Thyroid gland (tissue), 4 donors: Measurements from ENCODE around the gene UBALD2. TPM values are rescaled to one million over a fixed set of nuclear protein-coding genes. Genes with fewer than 3 reads are reported as not detected.
"Not testable (repeated sequence)": the region's sequence is repeated elsewhere in the genome, so short reads cannot be mapped to it uniquely, and the experiment has no call there.

Experiments
- DNase-seq, 2 donors: peaks; one replicate each; pipeline ENCODE4 v3.0.0-alpha.2; 2019
- H3K27ac ChIP-seq, 3 donors: fragments of 200-600 bp; sonication (generic); 1 replicate in 2 of 3; 2 replicates in 1 of 3; pipeline ENCODE4 v1.5.1; 2016 to 2019; ENCODE audit warnings: mild to moderate bottlenecking in 1 of 3, moderate library complexity in 1 of 3
- H3K27me3 ChIP-seq: fragments of 200-600 bp; sonication (generic); one replicate; pipeline ENCODE4 v1.5.1; 2019
- H3K36me3 ChIP-seq, 2 donors: fragments of 200-600 bp; sonication (generic); one replicate each; pipeline ENCODE4 v1.5.1; 2016 to 2019
- H3K4me1 ChIP-seq, 2 donors: fragments of 200-600 bp; sonication (generic); one replicate each; pipeline ENCODE4 v1.5.1; 2017 to 2019
- H3K4me3 ChIP-seq, 3 donors: fragments of 200-600 bp; sonication (generic); replicated peaks in 1 of 3; 1 replicate in 2 of 3; 2 replicates in 1 of 3; pipeline ENCODE4 v1.5.1; 2016; ENCODE audit warnings: mild to moderate bottlenecking in 1 of 3
- H3K9me3 ChIP-seq: fragments of 200-600 bp; sonication (generic); one replicate; pipeline ENCODE4 v1.5.1; 2017
- POLR2A ChIP-seq, 2 donors: fragments of 450-650 bp; IDR thresholded peaks; one replicate each; pipeline ENCODE4 v1.6.1; 2017; ENCODE audit warnings: antibody characterized with exemption in 2 of 2, mild to moderate bottlenecking in 2 of 2, moderate library complexity in 1 of 2
- WGBS, 2 donors: methylation state at CpG; one replicate each; pipeline ENCODE4 v1.1.5; 2017; 5-methylcytosine and 5-hydroxymethylcytosine counted together
- intact Hi-C: fragments of 100-400 bp; cut with DNase I; formaldehyde crosslinking; loops from one replicate; pipeline ENCODE4 v1.15.1; 2023
- total RNA-seq, 4 donors: library from RNA; depleted of rRNA; stranded (reverse); fragments of >200 nt; gene quantifications; one replicate each; pipeline ENCODE4 v1.2.3, GENCODE V29; 2016
- TF ChIP-seq, protein P1 (sequence below), 6 experiments: fragments of 200-600 bp in 3 of 6; fragments of 450-650 bp in 3 of 6; sonication (generic) in 3 of 6; IDR thresholded peaks; one replicate each; pipeline ENCODE4 v1.5.1; 2016 to 2019; ENCODE audit warnings: antibody characterized with exemption in 6 of 6, mild to moderate bottlenecking in 2 of 6, inconsistent platforms in 1 of 6, moderate library complexity in 1 of 6

Gene UBALD2
- total RNA-seq, 4 donors from 2014 or later = 9.8 to 54.2 (median 22.9) TPM

DNA sequence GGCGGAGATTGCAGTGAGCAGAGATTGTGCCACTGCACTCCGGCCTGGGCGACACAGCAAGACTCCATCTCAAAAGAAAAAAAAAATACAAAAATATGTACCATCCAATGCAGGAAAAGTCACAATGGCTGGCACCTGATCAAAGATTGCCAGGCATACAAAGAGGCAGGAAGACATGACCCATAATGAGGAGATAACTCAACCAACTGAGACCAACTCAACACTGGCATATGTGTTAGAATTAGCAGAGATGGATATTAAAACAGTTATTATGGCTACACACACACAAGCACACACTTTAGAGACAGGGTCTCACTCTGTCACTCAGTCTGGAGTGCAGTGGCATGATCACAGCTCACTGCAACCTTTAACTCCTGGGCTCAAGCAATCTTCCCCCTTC lies 32.3 kb downstream of the UBALD2 start:
- WGBS, 2 donors = 95 to 96% methylated on average over 3 of the region's 3 CpGs
- Histone ChIP-seq H3K4me3 (no peak overlapping the region), H3K9me3 (no peaks in the 10 kb centered on the region)

DNA sequence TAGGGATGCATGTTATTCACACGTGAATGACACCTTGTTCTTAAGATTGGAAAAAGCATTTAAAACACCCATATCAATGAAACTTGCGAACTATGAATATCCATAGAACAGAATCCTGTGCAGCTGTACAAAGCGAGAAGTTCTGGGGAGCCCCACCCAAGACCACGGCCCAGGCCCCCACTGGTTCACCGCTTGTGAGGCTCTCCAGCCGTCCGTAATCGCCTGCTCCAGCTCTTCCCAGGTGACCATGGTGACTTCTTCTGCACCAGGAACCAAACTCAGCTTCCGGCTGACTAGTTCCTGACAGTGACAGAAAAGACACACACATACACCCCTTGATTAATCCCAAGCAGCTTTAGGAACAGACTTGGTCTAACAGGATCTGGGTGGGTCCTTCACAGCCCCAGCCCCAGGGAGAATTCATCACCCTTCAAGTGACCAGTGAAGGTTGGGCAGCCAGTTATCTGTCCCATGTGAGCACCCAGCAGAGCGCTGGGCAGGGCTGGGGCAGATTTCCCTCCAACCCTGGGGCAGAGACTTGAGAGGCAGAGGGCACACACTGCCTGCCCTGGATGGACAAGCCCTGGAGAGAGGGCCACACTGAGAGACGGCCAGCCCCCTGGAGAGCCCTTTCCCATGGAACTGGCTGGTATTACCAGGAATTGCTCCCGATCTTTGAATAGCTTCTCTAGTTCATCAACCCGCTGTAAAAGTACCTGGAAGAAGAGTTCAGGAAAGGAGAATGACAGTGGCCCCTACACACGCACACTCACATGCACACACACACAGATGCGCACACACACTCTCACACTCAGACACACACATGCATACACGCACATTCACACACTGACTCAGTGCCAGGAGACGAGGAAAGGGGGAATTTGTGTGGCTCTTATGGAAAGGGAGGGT lies 39.3 kb downstream of the UBALD2 start:
- H3K9me3 ChIP-seq = no peaks in the 10 kb centered on the region
- H3K27ac ChIP-seq = no peak overlapping the region
- no peaks in the 10 kb centered on the region for H3K27me3 ChIP-seq
- WGBS, 2 donors = 89% methylated on average over 16 to 17 of the region's 17 CpGs
- H3K4me1 ChIP-seq = no peaks in the 10 kb centered on the region
- TF ChIP-seq, protein P1, sequence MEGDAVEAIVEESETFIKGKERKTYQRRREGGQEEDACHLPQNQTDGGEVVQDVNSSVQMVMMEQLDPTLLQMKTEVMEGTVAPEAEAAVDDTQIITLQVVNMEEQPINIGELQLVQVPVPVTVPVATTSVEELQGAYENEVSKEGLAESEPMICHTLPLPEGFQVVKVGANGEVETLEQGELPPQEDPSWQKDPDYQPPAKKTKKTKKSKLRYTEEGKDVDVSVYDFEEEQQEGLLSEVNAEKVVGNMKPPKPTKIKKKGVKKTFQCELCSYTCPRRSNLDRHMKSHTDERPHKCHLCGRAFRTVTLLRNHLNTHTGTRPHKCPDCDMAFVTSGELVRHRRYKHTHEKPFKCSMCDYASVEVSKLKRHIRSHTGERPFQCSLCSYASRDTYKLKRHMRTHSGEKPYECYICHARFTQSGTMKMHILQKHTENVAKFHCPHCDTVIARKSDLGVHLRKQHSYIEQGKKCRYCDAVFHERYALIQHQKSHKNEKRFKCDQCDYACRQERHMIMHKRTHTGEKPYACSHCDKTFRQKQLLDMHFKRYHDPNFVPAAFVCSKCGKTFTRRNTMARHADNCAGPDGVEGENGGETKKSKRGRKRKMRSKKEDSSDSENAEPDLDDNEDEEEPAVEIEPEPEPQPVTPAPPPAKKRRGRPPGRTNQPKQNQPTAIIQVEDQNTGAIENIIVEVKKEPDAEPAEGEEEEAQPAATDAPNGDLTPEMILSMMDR (IDR thresholded peaks at IDR 0.05) = no peak
- no peak for TF ChIP-seq POLR2A (IDR thresholded peaks at IDR 0.05)
- H3K4me3 ChIP-seq = no peak overlapping the region
- H3K36me3 ChIP-seq = peaks cover 8 to 12% of the 10 kb centered on the region in 2 donors
- intact Hi-C loops = loop anchor here (2.0 to 5.0 kb wide), 2 partner anchors 94 to 153 kb away; no protein-coding TSS in a partner anchor
- no peak for DNase-seq

More for the DNA sequence above, 32.3 kb downstream of the UBALD2 start:
- no peak for DNase-seq
- Histone ChIP-seq H3K27me3 (no peaks in the 10 kb centered on the region), H3K36me3 (peaks cover 0 to 7% of the 10 kb centered on the region in 2 donors), H3K4me1 (no peaks in the 10 kb centered on the region), H3K27ac (no peak overlapping the region)
- intact Hi-C loops = no loop called here
- no peak for TF ChIP-seq POLR2A (IDR thresholded peaks at IDR 0.05)
- TF ChIP-seq, protein P1 (IDR thresholded peaks at IDR 0.05) = no peak

DNA sequence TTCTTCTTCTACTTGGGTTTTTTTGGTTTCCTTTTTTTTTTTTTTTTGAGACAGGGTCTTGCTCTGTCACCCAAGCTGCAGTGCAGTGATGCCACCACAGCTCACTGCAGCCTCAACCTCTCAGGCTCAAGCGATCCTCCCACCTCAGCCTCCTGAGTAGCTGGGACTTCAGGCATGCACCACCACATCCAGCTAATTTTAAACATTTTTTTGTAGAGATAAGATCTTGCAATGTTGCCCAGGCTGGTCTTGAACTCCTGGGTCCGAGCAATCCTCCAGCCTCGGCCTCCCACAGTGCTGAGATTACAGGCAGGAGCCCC lies 39.9 kb downstream of the UBALD2 start:
- 92 to 98% methylated on average over 3 of the region's 3 CpGs for WGBS, 2 donors
- H3K4me3 ChIP-seq, DNase-seq, H3K27me3 ChIP-seq, H3K27ac ChIP-seq, H3K4me1 ChIP-seq, H3K9me3 ChIP-seq: not testable (repeated sequence)
- intact Hi-C loops = loop anchor here (2.0 to 5.0 kb wide), 2 partner anchors 94 to 152 kb away; no protein-coding TSS in a partner anchor
- H3K36me3 ChIP-seq = peaks cover 11 to 12% of the 10 kb centered on the region in 2 donors

DNA sequence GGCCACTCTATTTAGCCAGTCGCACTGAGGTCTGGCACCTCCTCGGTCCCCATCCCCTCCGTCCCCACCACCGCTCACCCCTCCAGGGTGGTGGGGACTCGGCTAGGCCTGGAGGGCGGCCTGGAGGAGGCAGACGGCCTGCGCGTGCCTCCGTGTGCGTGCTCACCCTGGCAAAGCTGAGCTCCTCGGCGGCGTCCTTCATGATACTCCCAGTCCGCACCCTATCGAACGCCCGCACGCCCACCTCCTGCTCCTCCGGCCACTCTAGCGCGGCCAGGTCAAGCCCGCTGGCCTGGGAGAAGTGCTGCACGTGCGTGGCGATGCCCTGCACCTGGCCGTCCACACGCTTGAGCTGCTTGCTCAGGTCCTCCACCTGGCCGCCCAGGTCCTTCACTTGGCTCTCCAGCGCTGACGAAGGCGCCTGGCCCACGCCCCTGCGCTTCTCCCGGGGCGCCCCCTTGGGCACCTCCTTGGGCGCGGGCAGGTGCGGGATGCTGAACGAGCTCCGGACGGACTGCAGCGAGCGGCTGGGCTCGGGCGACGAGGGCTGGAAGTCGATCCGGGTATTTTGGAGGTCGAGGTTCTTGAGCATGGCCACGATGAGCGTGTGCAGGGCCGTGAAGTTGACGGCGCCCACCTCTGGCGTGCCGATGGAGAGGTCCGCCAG lies 42.3 kb downstream of the UBALD2 start:
- Histone ChIP-seq H3K9me3 (no peaks in the 10 kb centered on the region), H3K27ac (no peak overlapping the region), H3K27me3 (no peaks in the 10 kb centered on the region), H3K4me3 (no peak overlapping the region), H3K36me3 (peaks cover 31 to 33% of the 10 kb centered on the region in 2 donors), H3K4me1 (no peaks in the 10 kb centered on the region)
- WGBS, 2 donors = 97% methylated on average over 47 to 53 of the region's 58 CpGs
- TF ChIP-seq, protein P1 (IDR thresholded peaks at IDR 0.05) = no peak
- no peak for TF ChIP-seq POLR2A (IDR thresholded peaks at IDR 0.05)
- DNase-seq = no peak
- intact Hi-C loops = loop anchor here (5.0 kb wide), 1 partner anchor 150 kb away; no protein-coding TSS in a partner anchor

DNA sequence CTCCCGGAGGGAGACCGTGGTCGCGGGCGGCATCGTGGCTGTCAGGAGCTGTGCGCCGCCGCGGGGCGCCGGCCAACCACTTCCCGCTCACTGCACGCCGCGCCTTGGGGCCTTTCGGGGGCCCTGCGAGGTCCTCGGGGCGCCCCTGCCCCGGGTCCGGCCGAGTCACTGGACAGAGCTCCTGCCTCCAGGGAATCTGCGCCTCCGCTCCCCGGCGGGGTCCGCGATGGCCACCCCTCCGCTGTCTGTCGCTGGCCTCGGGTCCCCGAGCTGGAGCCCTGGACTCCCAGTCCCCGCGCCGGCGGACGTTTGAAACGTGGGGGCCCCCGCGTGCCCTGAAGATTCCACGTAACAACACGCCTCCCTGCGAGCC lies 42.8 kb downstream of the UBALD2 start, which contains the start of gene QRICH2:
TSS of gene QRICH2 (minus strand) at position 311 of the 373 bp plus-strand sequence. CDS start at position 33, 278 bp downstream.
- H3K36me3 ChIP-seq = peaks cover 33 to 38% of the 10 kb centered on the region in 2 donors
- intact Hi-C loops = loop anchor here (5.0 kb wide), 1 partner anchor 149 kb away; no protein-coding TSS in a partner anchor
- no peak for DNase-seq
- no peak within 1 kb of the TSS for H3K27ac ChIP-seq
- H3K4me3 ChIP-seq = no peak within 1 kb of the TSS
- no peaks in the 10 kb centered on the region for H3K9me3 ChIP-seq
- TF ChIP-seq, protein P1 (IDR thresholded peaks at IDR 0.05) = no peak
- TF ChIP-seq POLR2A (IDR thresholded peaks at IDR 0.05) = no peak
- 95 to 97% methylated on average over 23 to 28 of the region's 44 CpGs for WGBS, 2 donors
- H3K27me3 ChIP-seq = no peaks in the 10 kb centered on the region
- H3K4me1 ChIP-seq = no peaks in the 10 kb centered on the region
